ENCODE results near the gene TEX10. TPM values are rescaled to one million over a fixed set of nuclear protein-coding genes. Genes with fewer than 3 reads are reported as not detected.
"Not testable (repeated sequence)": the region's sequence is repeated elsewhere in the genome, so short reads cannot be mapped to it uniquely, and the experiment has no call there.

The TEX10 gene
- total RNA-seq, 1 donor = 29.3 TPM

DNA sequence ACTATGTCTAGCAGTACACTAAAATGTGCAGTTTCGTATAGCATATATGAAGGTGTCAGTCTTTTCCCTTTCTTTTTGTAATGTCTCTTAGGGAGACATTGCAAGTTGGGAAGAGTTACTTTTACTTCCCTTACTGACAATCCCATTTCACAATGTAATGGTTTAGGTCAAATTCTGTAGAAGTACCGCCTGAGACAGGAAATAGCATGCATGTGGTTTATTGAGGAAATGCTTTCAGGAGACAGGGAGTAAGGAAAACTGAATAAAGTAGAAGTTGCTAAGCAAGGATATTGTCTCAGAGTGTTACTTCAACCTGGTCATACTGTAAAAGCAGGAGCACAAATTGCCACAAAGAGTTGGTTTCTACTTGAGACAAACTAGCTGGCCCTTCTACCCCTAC, 42.1 kb upstream of the TEX10 start:
- no peak for TF ChIP-seq CTCF (IDR thresholded peaks at IDR 0.05; ENCODE audit: extremely low read depth, low read depth, low read length)
- no peak overlapping the region for H3K4me2 ChIP-seq (ENCODE audit: insufficient read depth, low read length)

DNA sequence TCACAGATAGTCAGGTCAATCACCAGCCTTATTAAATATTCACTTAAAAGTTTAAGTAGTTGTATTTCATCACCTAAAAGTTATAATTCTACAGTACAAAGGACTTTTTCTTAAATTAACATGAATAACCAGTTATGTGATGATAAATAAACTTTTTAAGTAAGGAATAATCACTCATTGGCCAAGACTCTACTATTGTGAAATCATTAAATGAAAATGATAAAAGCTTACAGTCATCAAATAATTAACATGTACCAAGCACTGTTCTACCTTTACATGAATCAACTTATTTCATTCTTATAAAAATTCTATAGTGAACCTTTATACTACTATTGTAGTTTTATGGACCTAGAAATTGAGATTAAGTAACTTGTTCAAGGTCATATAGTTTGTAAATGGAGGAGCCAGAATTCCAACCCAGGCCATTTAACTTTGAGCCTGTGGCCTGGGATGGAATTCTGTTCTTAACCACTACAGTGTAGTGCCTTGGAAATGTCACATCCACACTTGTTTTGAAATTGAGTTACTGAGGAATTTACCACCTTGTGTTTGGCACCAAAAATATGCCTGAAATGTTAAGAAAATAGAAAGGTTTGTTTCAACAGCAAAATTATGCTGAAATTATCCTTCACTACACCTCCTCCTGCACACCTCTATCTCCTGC, 41.4 kb upstream of the TEX10 start:
- no peaks in the 10 kb centered on the region for H3K4me1 ChIP-seq (ENCODE audit: insufficient read depth, low read length)
- no peaks in the 10 kb centered on the region for H3K27me3 ChIP-seq (ENCODE audit: insufficient read depth, low read length)
- no peak for DNase-seq (ENCODE audit: insufficient read length, low spot score, missing footprints)
- H3K4me3 ChIP-seq (ENCODE audit: insufficient read depth, low read length) = no peak overlapping the region
- H3K79me2 ChIP-seq (ENCODE audit: insufficient read depth, low read length) = no peaks in the 10 kb centered on the region
- no peak overlapping the region for H2AFZ ChIP-seq (ENCODE audit: low read length)
- no peaks in the 10 kb centered on the region for H4K20me1 ChIP-seq (ENCODE audit: insufficient read depth, low read length)
- TF ChIP-seq CTCF (IDR thresholded peaks at IDR 0.05; ENCODE audit: extremely low read depth, low read depth, low read length) = no peak
- H3K4me2 ChIP-seq (ENCODE audit: insufficient read depth, low read length) = no peak overlapping the region
- no peak overlapping the region for H3K27ac ChIP-seq (ENCODE audit: low read depth, low read length)
- H3K9me3 ChIP-seq (ENCODE audit: low read depth, low read length) = no peaks in the 10 kb centered on the region
- no peaks in the 10 kb centered on the region for H3K36me3 ChIP-seq (ENCODE audit: insufficient read depth, low read length)

More for the DNA sequence above, 42.1 kb upstream of the TEX10 start:
- DNase-seq (ENCODE audit: insufficient read length, low spot score, missing footprints) = peak; percentile 45
- Histone ChIP-seq H3K4me1 (ENCODE audit: insufficient read depth, low read length) (no peaks in the 10 kb centered on the region), H3K79me2 (ENCODE audit: insufficient read depth, low read length) (no peaks in the 10 kb centered on the region), H4K20me1 (ENCODE audit: insufficient read depth, low read length) (no peaks in the 10 kb centered on the region), H2AFZ (ENCODE audit: low read length) (peak overlapping the region; percentile 60), H3K27ac (ENCODE audit: low read depth, low read length) (no peak overlapping the region), H3K27me3 (ENCODE audit: insufficient read depth, low read length) (no peaks in the 10 kb centered on the region), H3K36me3 (ENCODE audit: insufficient read depth, low read length) (no peaks in the 10 kb centered on the region), H3K9me3 (ENCODE audit: low read depth, low read length) (no peaks in the 10 kb centered on the region), H3K4me3 (ENCODE audit: insufficient read depth, low read length) (no peak overlapping the region)

DNA sequence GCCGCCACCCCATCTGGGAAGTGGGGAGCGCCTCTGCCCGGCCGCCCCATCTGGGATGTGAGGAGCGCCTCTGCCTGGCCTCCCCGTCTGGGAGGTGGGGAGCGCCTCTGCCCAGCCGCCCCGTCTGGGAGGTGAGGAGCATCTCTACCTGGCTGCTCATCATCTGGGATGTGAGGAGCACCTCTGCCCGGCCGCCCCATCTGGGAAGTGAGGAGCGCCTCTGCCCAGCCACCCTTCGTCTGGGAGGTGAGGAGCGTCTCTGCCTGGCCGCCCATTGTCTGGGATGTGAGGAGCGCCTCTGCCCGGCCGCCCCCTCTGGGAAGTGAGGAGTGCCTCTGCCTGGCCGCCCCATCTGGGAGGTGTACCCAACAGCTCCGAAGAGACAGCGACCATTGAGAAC, 40.2 kb upstream of the TEX10 start:
- not testable (repeated sequence) for H2AFZ ChIP-seq (ENCODE audit: low read length); H3K4me2 ChIP-seq (ENCODE audit: insufficient read depth, low read length); H3K4me3 ChIP-seq (ENCODE audit: insufficient read depth, low read length); H4K20me1 ChIP-seq (ENCODE audit: insufficient read depth, low read length); H3K79me2 ChIP-seq (ENCODE audit: insufficient read depth, low read length); H3K4me1 ChIP-seq (ENCODE audit: insufficient read depth, low read length); H3K36me3 ChIP-seq (ENCODE audit: insufficient read depth, low read length); H3K9me3 ChIP-seq (ENCODE audit: low read depth, low read length); H3K27me3 ChIP-seq (ENCODE audit: insufficient read depth, low read length); DNase-seq (ENCODE audit: insufficient read length, low spot score, missing footprints); H3K27ac ChIP-seq (ENCODE audit: low read depth, low read length)

DNA sequence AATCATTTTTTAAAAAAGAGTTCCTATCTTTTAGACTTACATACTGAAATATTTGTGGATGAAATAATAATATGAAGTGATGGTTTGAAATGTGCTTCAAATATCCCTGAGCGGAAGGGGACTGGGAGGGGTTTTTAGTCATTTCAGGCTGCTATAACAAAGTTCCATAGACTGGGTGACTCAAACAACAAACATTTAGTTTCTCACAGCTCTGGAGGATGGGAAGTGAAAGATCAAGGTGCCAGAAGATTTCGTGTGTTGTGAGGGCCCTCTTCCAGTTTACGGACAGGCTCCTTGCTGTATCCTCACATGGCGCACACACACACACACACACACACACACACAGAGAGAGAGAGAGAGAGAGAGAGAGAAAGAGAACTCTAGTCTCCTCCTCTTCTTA, 27.1 kb upstream of the TEX10 start:
- Histone ChIP-seq H3K27me3 (ENCODE audit: insufficient read depth, low read length) (no peaks in the 10 kb centered on the region), H3K79me2 (ENCODE audit: insufficient read depth, low read length) (no peaks in the 10 kb centered on the region), H3K36me3 (ENCODE audit: insufficient read depth, low read length) (no peaks in the 10 kb centered on the region), H2AFZ (ENCODE audit: low read length) (peak overlapping the region; percentile 87), H3K4me1 (ENCODE audit: insufficient read depth, low read length) (peaks cover 13% of the 10 kb centered on the region), H3K9me3 (ENCODE audit: low read depth, low read length) (peaks cover 4% of the 10 kb centered on the region), H3K4me2 (ENCODE audit: insufficient read depth, low read length) (peak overlapping the region; percentile 23), H3K27ac (ENCODE audit: low read depth, low read length) (peak overlapping the region; percentile 75), H3K4me3 (ENCODE audit: insufficient read depth, low read length) (no peak overlapping the region), H4K20me1 (ENCODE audit: insufficient read depth, low read length) (no peaks in the 10 kb centered on the region)
- TF ChIP-seq CTCF (IDR thresholded peaks at IDR 0.05; ENCODE audit: extremely low read depth, low read depth, low read length) = no peak
- DNase-seq (ENCODE audit: insufficient read length, low spot score, missing footprints) = peak; percentile 14
